H1 (cell line): ENCODE data around the gene ZRANB1. TPM values are rescaled to one million over a fixed set of nuclear protein-coding genes. Genes with fewer than 3 reads are reported as not detected.
A peak's percentile ranks its signal among the peaks of the same experiment; 100 is the strongest.

Experiments used
- CTCF ChIA-PET: fragments of 300-600 bp; sonication (Branson Sonifier 250); formaldehyde crosslinking; loops from one replicate; lab custom pipeline; 2021; ENCODE audit not compliant: partially characterized antibody; lab: Charles Lee
- POLR2A ChIA-PET: fragments of 300-600 bp; sonication (Branson Sonifier 250); formaldehyde crosslinking; loops from one replicate; lab custom pipeline; 2021; ENCODE audit warnings: inconsistent platforms; ENCODE audit not compliant: partially characterized antibody; lab: Charles Lee
- DNase-seq, 2 experiments: peaks; one replicate each; pipeline versions ENCODE4 v3.0.0 to v3.0.0-alpha.2; 2010 to 2022; ENCODE audit warnings: low spot score in 2 of 2, low read depth in 1 of 2, mixed read lengths in 1 of 2
- FAIRE-seq: peaks from 2 replicates; lab custom pipeline; 2011; peaks lifted over from hg19 to GRCh38; lab: Jason Lieb, UNC
- H2AFZ ChIP-seq: 2 replicates; pipeline ENCODE4 v1.8.1; 2012; ENCODE audit warnings: low read length, inconsistent platforms
- H2AK5ac ChIP-seq: 2 replicates; pipeline ENCODE4 v1.6.1; 2013; ENCODE audit warnings: low read depth, low read length
- H2BK120ac ChIP-seq: replicated peaks from 2 replicates; pipeline ENCODE3; 2013; ENCODE audit warnings: low read depth, low read length, inconsistent platforms
- H2BK12ac ChIP-seq: 2 replicates; pipeline ENCODE4 v1.6.1; 2013; ENCODE audit warnings: low read depth, low read length
- H2BK15ac ChIP-seq: 2 replicates; pipeline ENCODE4 v1.6.1; 2013; ENCODE audit warnings: low read length
- H2BK20ac ChIP-seq: 2 replicates; pipeline ENCODE4 v1.6.1; 2013; ENCODE audit warnings: low read length
- H2BK5ac ChIP-seq: 2 replicates; pipeline ENCODE4 v1.6.1; 2013; ENCODE audit warnings: low read depth, low read length
- H3K14ac ChIP-seq: 2 replicates; pipeline ENCODE4 v1.6.1; 2013; ENCODE audit warnings: inconsistent platforms; ENCODE audit not compliant: insufficient read length
- H3K18ac ChIP-seq: 2 replicates; pipeline ENCODE4 v1.6.1; 2013; ENCODE audit warnings: low read length; ENCODE audit errors: extremely low read depth
- H3K23ac ChIP-seq: 2 replicates; pipeline ENCODE4 v1.6.1; 2013; ENCODE audit warnings: inconsistent platforms; ENCODE audit not compliant: insufficient read length
- H3K23me2 ChIP-seq: 2 replicates; pipeline ENCODE4 v1.6.1; 2013; ENCODE audit warnings: low read depth, low read length
- H3K27ac ChIP-seq: 2 replicates; pipeline ENCODE4 v1.6.1; 2011; ENCODE audit warnings: low read depth, low read length, inconsistent platforms
- H3K27me3 ChIP-seq, 4 experiments: replicated peaks in 1 of 4; 1 replicate in 1 of 4; 2 replicates in 3 of 4; pipeline versions ENCODE4 v1.6.1 to v1.8.1; 2011 to 2013; ENCODE audit warnings: low read length in 3 of 4, mild to moderate bottlenecking in 3 of 4, inconsistent platforms in 2 of 4, mixed read lengths in 2 of 4, moderate library complexity in 1 of 4; ENCODE audit not compliant: control insufficient read depth in 3 of 4, insufficient read depth in 3 of 4; ENCODE audit errors: extremely low read depth in 1 of 4
- H3K36me3 ChIP-seq, 4 experiments: 2 replicates each; pipeline versions ENCODE4 v1.6.1 to v1.8.1; 2011 to 2013; ENCODE audit warnings: mild to moderate bottlenecking in 4 of 4, low read length in 3 of 4, moderate library complexity in 2 of 4, control low read depth in 1 of 4, inconsistent platforms in 1 of 4; ENCODE audit not compliant: insufficient read depth in 4 of 4, control insufficient read depth in 2 of 4
- H3K4ac ChIP-seq: replicated peaks from 2 replicates; pipeline ENCODE3; 2013; ENCODE audit warnings: low read length, low read depth, mixed read lengths, inconsistent platforms; ENCODE audit not compliant: insufficient read length
- H3K4me1 ChIP-seq, 4 experiments: replicated peaks in 1 of 4; 1 replicate in 1 of 4; 2 replicates in 3 of 4; pipeline versions ENCODE4 v1.6.1 to v1.8.1; 2011 to 2013; ENCODE audit warnings: low read length in 3 of 4, inconsistent platforms in 2 of 4, mixed read lengths in 1 of 4; ENCODE audit not compliant: insufficient read depth in 4 of 4, control insufficient read depth in 3 of 4
- H3K4me2 ChIP-seq, 2 experiments: 2 replicates each; pipeline versions ENCODE4 v1.6.1 to v1.8.1; 2011 to 2013; ENCODE audit warnings: low read depth in 2 of 2, low read length in 2 of 2, control low read depth in 1 of 2, inconsistent platforms in 1 of 2, mild to moderate bottlenecking in 1 of 2; ENCODE audit not compliant: insufficient read depth in 1 of 2
- H3K4me3 ChIP-seq, 4 experiments: fragments of 200-600, 300-600 bp in 1 of 4; sonication (generic), shearing (Covaris generic), sonication (Bioruptor Twin) in 1 of 4; 2 replicates each; pipeline versions ENCODE4 v1.5.1 to v1.8.1; 2011 to 2016; ENCODE audit warnings: low read length in 4 of 4, low read depth in 3 of 4, control low read depth in 2 of 4, inconsistent platforms in 2 of 4, mild to moderate bottlenecking in 2 of 4, mixed read lengths in 1 of 4, moderate library complexity in 1 of 4; ENCODE audit not compliant: insufficient read depth in 2 of 4; ENCODE audit errors: extremely low read depth in 1 of 4
- H3K56ac ChIP-seq: replicated peaks from 2 replicates; pipeline ENCODE3; 2013; ENCODE audit warnings: low read depth, mild to moderate bottlenecking, mixed read lengths, low read length, inconsistent platforms; ENCODE audit not compliant: insufficient read length
- H3K79me1 ChIP-seq: 2 replicates; pipeline ENCODE4 v1.6.1; 2013; ENCODE audit warnings: low read depth, low read length, control low read depth
- H3K79me2 ChIP-seq, 2 experiments: 2 replicates each; pipeline versions ENCODE4 v1.6.1 to v1.8.1; 2012 to 2013; ENCODE audit warnings: low read length in 2 of 2, mild to moderate bottlenecking in 2 of 2, inconsistent platforms in 1 of 2; ENCODE audit not compliant: insufficient read depth in 2 of 2, control insufficient read depth in 1 of 2
- H3K9ac ChIP-seq, 4 experiments: replicated peaks in 1 of 4; 1 replicate in 1 of 4; 2 replicates in 3 of 4; pipeline versions ENCODE4 v1.6.1 to v1.8.1; 2011 to 2013; ENCODE audit warnings: low read depth in 3 of 4, low read length in 3 of 4, control low read depth in 2 of 4, mild to moderate bottlenecking in 2 of 4, moderate library complexity in 2 of 4, inconsistent platforms in 1 of 4; ENCODE audit errors: extremely low read depth in 1 of 4
- H3K9me3 ChIP-seq, 2 experiments: 2 replicates each; pipeline versions ENCODE4 v1.6.1 to v1.8.1; 2012 to 2013; ENCODE audit warnings: mild to moderate bottlenecking in 2 of 2, moderate library complexity in 2 of 2, control low read depth in 1 of 2, inconsistent platforms in 1 of 2, low read depth in 1 of 2, low read length in 1 of 2, mixed read lengths in 1 of 2; ENCODE audit not compliant: insufficient read depth in 2 of 2
- H4K20me1 ChIP-seq, 2 experiments: replicated peaks in 1 of 2; 2 replicates each; pipeline versions ENCODE3 to v1.8.1; 2011 to 2013; ENCODE audit warnings: inconsistent platforms in 2 of 2, low read length in 2 of 2, mild to moderate bottlenecking in 1 of 2; ENCODE audit not compliant: insufficient read depth in 2 of 2, control insufficient read depth in 1 of 2
- H4K5ac ChIP-seq: 2 replicates; pipeline ENCODE4 v1.6.1; 2013; ENCODE audit warnings: low read length, low read depth, mixed read lengths, inconsistent platforms; ENCODE audit not compliant: insufficient read length
- H4K8ac ChIP-seq: 2 replicates; pipeline ENCODE4 v1.8.0; 2013; ENCODE audit warnings: mild to moderate bottlenecking, moderate library complexity, low read length, inconsistent platforms; ENCODE audit not compliant: insufficient read depth; ENCODE audit errors: extremely low read depth
- H4K91ac ChIP-seq: replicated peaks from 2 replicates; pipeline ENCODE3; 2013; ENCODE audit warnings: low read length, mixed read lengths, inconsistent platforms; ENCODE audit not compliant: insufficient read length
- BCL11A ChIP-seq, 2 experiments: IDR thresholded peaks; one replicate each; pipeline ENCODE4 v1.6.1; 2011; ENCODE audit warnings: low read depth in 2 of 2, low read length in 2 of 2, mild to moderate bottlenecking in 2 of 2
- RNF2 ChIP-seq: fragments of 200-900, 300-1000 bp; sonication (generic); IDR thresholded peaks from 2 replicates; pipeline ENCODE4 v1.7.1; 2016; ENCODE audit warnings: borderline replicate concordance, low read depth, mild to moderate bottlenecking, antibody characterized with exemption, low read length; ENCODE audit not compliant: poor library complexity, severe bottlenecking; ENCODE audit errors: missing control alignments
- SRF ChIP-seq: IDR thresholded peaks from 2 replicates; pipeline ENCODE4 v1.6.1; 2011; ENCODE audit warnings: mild to moderate bottlenecking, low read depth, low read length, moderate library complexity
- WGBS, 2 experiments: shearing (Covaris generic) in 1 of 2; methylation state at CpG; one replicate each; pipeline versions ENCODE4 v1.1.6 to v1.1.7; 2013 to 2015; ENCODE audit warnings: low lambda C conversion rate in 2 of 2, mixed read lengths in 2 of 2, inconsistent platforms in 1 of 2, low coverage in 1 of 2, missing lambda C conversion rate in 1 of 2; ENCODE audit not compliant: insufficient replicate concordance in 2 of 2, insufficient coverage in 1 of 2, insufficient read length in 1 of 2; ENCODE audit errors: extremely low coverage in 1 of 2, missing lambda C conversion rate in 1 of 2; 5-methylcytosine and 5-hydroxymethylcytosine counted together
- polyA plus RNA-seq, 7 experiments: library from polyadenylated mRNA; depleted of rRNA in 3 of 7; stranded (reverse) in 5 of 7; unstranded in 2 of 7; fragments of >200 nt in 5 of 7; fragments of 200-250 nt in 2 of 7; gene quantifications; 1 replicate in 5 of 7; 2 replicates in 1 of 7; 4 replicates in 1 of 7; pipeline versions ENCODE4 v1.2.1 to v1.2.3, GENCODE V29; 2011 to 2013; ENCODE audit warnings: missing spikeins in 2 of 7, mixed read lengths in 2 of 7
- total RNA-seq: library from RNA; stranded (reverse); fragmentation: NEBNext Ultra II Directional; extraction: Animal tissue kit (Norgen Biotek cat#: 25700); gene quantifications from 2 replicates; pipeline ENCODE4 v1.2.1, GENCODE V29; 2021

The ZRANB1 gene
- total and polyA plus RNA-seq, 2 of the 8 experiments (the other 6 are each of a cell fraction or from before 2014, with no cell fraction given): 6.1 to 19.9 TPM

DNA sequence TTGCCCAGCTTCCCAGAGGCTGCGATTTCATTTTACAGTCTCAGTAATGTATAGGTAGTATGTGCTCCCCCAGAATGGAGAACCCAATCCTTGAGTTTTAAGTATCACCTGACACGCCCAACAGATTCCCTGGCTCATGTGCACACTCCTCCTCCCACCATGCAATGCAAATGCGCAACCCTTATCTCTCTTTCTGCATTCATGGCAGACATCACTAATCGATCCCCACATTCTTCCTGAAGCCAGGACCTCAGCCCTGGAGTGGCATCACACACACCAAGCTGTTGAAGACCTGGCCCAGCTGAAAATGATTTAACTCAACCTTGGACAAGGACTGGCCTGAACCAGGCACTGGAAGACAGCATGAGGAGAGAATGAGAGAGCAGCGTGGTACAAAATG lies 68.4 kb downstream of the ZRANB1 start:
- Histone ChIP-seq H3K4me2 (no peak overlapping the region), H3K27ac (no peak overlapping the region), H4K20me1 (peaks cover 47 to 59% of the 10 kb centered on the region in 2 experiments)

More for the DNA sequence above, 68.4 kb downstream of the ZRANB1 start:
- Histone ChIP-seq H3K4ac (no peak overlapping the region), H3K14ac (no peak overlapping the region), H2AK5ac (no peak overlapping the region), H4K8ac (peak overlapping the region; percentile 3; the same call in 1 of the 2 replicates), H2BK15ac (no peak overlapping the region), H3K18ac (no peak overlapping the region), H3K23ac (no peak overlapping the region), H3K9me3 (no peaks in the 10 kb centered on the region), H3K36me3 (peaks cover 6 to 35% (median 7%) of the 10 kb centered on the region in 4 experiments; a peak in 5 of 8 replicates), H4K5ac (no peak overlapping the region), H3K27me3 (no peaks in the 10 kb centered on the region), H3K9ac (no peak overlapping the region), H2BK120ac (no peak overlapping the region), H3K4me1 (peaks cover 0 to 14% (median 8%) of the 10 kb centered on the region in 4 experiments; a peak in 5 of 7 replicates), H2AFZ (no peak overlapping the region), H2BK20ac (no peak overlapping the region), H2BK5ac (no peak overlapping the region), H3K79me1 (peaks cover 38% of the 10 kb centered on the region), H2BK12ac (0 out of 2 replicates have a peak overlapping the region, but pooled peaks have one; percentile 39), H3K23me2 (no peaks in the 10 kb centered on the region), H3K4me3 (no peak overlapping the region), H3K79me2 (peaks cover 0 to 100% of the 10 kb centered on the region in 2 experiments; a peak in 2 of 4 replicates), H3K56ac (no peak overlapping the region), H4K91ac (no peak overlapping the region)
- DNase-seq: no peak
- FAIRE-seq: no peak
- ChIA-PET CTCF (interaction anchor here (1.2 to 3.0 kb wide), 8 partner anchors 9 to 37 kb away, joined by 3 to 14 read pairs (median 6); no protein-coding TSS in a partner anchor), POLR2A (interaction anchor here (2.1 kb wide), 1 partner anchor 9 kb away, joined by 9 read pairs; no protein-coding TSS in a partner anchor)
- TF ChIP-seq BCL11A (IDR thresholded peaks at IDR 0.05; ENCODE audit: low read depth in 2 of 2, low read length in 2 of 2): no peak
- TF ChIP-seq SRF: peak; percentile 37; the same call in 1 of the 2 replicates
- no peak for TF ChIP-seq RNF2
- 87% methylated on average over 5 of the region's 5 CpGs; no CpG with 5 or more reads in 1 of the 2 experiments for WGBS, 2 experiments
